ENCODE measurements around the gene GRP. TPM values are rescaled to one million over a fixed set of nuclear protein-coding genes. Genes with fewer than 3 reads are reported as not detected.

Gene GRP
- total RNA-seq, 4 donors from 2014 or later, result not detected

DNA sequence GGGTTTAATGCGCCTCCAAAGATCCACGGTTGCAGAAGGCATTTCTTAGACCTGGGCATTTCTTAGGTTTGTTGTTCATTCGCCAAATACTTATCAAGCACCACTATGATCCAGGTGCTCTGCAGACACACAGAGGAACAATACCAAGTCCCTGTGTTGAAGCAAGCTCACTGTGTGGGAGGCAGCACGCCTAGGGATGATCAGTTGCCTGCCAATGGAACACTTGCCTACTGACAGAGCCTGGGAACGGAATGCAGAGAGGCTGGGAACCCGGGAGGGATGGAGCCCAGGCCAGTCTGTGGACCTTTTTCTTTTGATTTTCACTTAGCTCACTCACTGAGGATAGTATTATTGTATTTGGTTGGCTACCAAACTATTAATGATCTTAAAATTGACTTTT lies 1.9 kb upstream of the GRP start:
- no peak for TF ChIP-seq POLR2A (IDR thresholded peaks at IDR 0.05)
- TF ChIP-seq, protein P1, sequence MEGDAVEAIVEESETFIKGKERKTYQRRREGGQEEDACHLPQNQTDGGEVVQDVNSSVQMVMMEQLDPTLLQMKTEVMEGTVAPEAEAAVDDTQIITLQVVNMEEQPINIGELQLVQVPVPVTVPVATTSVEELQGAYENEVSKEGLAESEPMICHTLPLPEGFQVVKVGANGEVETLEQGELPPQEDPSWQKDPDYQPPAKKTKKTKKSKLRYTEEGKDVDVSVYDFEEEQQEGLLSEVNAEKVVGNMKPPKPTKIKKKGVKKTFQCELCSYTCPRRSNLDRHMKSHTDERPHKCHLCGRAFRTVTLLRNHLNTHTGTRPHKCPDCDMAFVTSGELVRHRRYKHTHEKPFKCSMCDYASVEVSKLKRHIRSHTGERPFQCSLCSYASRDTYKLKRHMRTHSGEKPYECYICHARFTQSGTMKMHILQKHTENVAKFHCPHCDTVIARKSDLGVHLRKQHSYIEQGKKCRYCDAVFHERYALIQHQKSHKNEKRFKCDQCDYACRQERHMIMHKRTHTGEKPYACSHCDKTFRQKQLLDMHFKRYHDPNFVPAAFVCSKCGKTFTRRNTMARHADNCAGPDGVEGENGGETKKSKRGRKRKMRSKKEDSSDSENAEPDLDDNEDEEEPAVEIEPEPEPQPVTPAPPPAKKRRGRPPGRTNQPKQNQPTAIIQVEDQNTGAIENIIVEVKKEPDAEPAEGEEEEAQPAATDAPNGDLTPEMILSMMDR (IDR thresholded peaks at IDR 0.05), result no peak
- DNase-seq, result no peak
- Histone ChIP-seq H3K36me3 (no peaks in the 10 kb centered on the region), H3K27ac (no peak overlapping the region), H3K9me3 (no peaks in the 10 kb centered on the region), H3K27me3 (peaks cover 0 to 3% of the 10 kb centered on the region in 2 donors), H3K4me1 (peaks cover 0 to 7% (median 0%) of the 10 kb centered on the region in 4 donors), H3K4me3 (no peak overlapping the region)

DNA sequence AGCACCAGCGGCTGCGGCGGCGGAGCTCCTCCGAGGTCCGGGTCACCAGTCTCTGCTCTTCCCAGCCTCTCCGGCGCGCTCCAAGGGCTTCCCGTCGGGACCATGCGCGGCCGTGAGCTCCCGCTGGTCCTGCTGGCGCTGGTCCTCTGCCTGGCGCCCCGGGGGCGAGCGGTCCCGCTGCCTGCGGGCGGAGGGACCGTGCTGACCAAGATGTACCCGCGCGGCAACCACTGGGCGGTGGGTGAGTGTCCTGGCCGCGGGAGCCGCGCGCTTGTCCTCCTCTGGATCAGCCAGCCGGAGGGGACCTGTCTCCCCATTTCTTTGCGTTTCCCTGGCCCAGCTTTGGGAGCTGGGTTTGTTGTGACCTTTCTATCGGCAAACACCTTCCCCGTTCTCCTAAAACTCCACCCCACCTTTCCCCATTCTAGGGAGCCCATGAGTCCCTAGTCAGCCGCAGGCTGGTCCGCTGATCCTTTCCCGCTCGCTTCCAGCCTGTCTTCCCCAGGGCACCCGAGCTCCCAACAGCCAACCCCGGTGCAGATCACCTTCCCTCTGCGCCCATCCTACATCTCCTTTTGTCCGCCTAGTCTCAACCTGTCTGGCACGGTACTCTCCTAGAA lies 316 bp downstream of the GRP start:
- Histone ChIP-seq H3K4me3 (no peak overlapping the region), H3K4me1 (peaks cover 0 to 7% (median 0%) of the 10 kb centered on the region in 4 donors), H3K27me3 (peaks cover 0 to 3% of the 10 kb centered on the region in 2 donors), H3K36me3 (no peaks in the 10 kb centered on the region), H3K9me3 (no peaks in the 10 kb centered on the region), H3K27ac (no peak overlapping the region)
- DNase-seq, result no peak
- TF ChIP-seq, protein P1 (IDR thresholded peaks at IDR 0.05), result no peak
- no peak for TF ChIP-seq POLR2A (IDR thresholded peaks at IDR 0.05)

DNA sequence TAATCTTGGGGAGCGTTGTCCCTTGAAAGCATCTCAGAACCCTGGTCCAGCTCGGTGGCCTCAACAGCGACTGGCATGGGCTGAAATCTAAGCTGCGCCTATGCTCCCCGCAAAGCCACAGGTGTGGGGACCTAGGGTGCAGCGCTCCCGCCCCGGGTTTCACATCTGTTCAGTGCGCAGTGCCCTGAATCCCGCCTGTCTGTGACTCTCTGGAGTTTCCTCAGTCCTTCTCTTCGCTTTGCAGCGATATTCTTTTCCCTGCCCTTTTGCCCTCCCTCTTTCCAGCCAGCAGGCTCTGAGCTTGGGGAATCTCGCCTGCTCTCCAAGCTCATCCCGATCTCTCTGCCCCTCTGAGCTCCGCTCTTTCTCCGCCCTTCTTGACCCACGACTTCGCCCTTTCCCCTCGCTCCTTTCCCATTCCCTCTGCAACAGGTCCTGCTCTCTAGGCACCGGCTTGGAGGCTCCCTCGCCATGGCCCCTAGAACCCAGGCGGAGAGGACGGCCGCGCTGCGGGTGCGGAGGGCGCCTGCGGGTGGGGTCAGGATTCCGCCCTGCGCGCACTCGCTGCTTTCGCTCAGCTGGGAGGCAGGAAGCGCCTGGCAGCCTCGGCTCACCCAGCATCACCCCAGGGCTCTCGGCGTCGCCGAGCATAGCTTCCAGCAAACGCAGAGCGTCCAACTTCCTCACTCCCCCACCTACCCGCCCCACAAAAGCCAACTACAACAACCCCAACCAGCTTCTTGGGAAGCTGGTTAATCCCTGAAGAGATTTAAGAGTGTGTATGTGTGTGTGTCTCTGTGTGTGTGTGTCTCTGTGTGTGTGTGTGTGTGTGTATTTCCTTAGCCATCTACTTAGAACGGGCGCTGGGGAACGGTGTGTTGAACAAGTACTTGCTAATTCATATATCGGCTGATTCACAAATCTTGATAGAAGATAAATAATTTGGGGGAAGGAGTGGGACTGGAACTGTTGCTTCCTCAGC lies 1.1 kb downstream of the GRP start:
- Histone ChIP-seq H3K27me3 (peaks cover 0 to 3% of the 10 kb centered on the region in 2 donors), H3K27ac (no peak overlapping the region), H3K4me3 (no peak overlapping the region), H3K4me1 (peaks cover 0 to 7% (median 0%) of the 10 kb centered on the region in 4 donors), H3K9me3 (no peaks in the 10 kb centered on the region), H3K36me3 (no peaks in the 10 kb centered on the region)
- no peak for TF ChIP-seq POLR2A (IDR thresholded peaks at IDR 0.05)
- TF ChIP-seq, protein P1 (IDR thresholded peaks at IDR 0.05), result no peak
- DNase-seq, result no peak

DNA sequence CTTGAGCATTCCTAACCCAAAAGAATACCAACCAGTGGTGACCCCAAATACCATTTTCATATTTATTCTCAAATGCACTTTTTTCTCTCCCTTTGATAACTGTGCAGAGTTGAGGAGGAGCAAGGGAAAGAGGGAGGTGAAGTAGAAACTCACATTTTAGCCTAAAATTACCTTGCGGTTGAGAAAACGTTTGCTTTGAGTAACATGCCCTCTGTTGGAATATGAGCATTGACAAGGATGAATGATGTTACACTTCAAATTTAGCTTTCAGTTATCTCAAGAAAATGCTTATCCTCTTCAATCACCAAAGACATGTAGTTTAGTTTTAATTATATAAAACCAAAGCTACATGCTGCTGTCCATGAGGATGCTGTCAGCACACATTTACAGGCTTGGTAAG lies 2.4 kb downstream of the GRP start:
- no peak for DNase-seq
- H3K27me3 ChIP-seq, result peaks cover 0 to 3% of the 10 kb centered on the region in 2 donors
- H3K4me1 ChIP-seq, result peaks cover 0 to 7% (median 0%) of the 10 kb centered on the region in 4 donors
- H3K36me3 ChIP-seq, result no peaks in the 10 kb centered on the region
- no peak for TF ChIP-seq POLR2A (IDR thresholded peaks at IDR 0.05)
- TF ChIP-seq, protein P1 (IDR thresholded peaks at IDR 0.05), result no peak
- H3K9me3 ChIP-seq, result no peaks in the 10 kb centered on the region
- H3K27ac ChIP-seq, result no peak overlapping the region
- no peak overlapping the region for H3K4me3 ChIP-seq

DNA sequence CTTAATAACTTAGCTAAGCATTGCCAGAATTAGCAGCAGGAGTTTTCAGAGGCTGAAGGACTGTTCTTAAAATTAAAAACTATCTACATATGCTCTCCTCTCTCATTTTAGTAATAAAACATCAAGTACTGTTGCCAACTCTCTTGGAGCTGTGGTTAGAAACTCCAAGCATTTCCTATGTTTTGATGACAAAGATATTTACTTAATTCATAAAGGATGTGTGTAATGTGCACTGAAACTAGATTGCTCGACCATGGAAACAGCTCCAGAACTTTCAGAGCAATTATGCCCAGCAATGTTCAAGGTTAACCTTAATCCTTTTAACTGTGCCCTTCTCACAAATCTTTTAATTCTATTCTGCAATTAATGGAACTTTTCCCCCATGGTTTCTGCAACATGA lies 8.4 kb downstream of the GRP start:
- no peaks in the 10 kb centered on the region for H3K4me1 ChIP-seq
- H3K27me3 ChIP-seq, result no peaks in the 10 kb centered on the region
- no peaks in the 10 kb centered on the region for H3K36me3 ChIP-seq
- no peak overlapping the region for H3K27ac ChIP-seq
- no peak overlapping the region for H3K4me3 ChIP-seq
- no peak for DNase-seq
- TF ChIP-seq, protein P1 (IDR thresholded peaks at IDR 0.05), result no peak
- no peak for TF ChIP-seq POLR2A (IDR thresholded peaks at IDR 0.05)
- no peaks in the 10 kb centered on the region for H3K9me3 ChIP-seq
